Kidney epithelial cell (primary cell): ENCODE data around the gene MSLN. TPM values are rescaled to one million over a fixed set of nuclear protein-coding genes. Genes with fewer than 3 reads are reported as not detected.

ENCODE experiments used
- DNase-seq: peaks from one replicate; pipeline ENCODE4 v3.0.0-alpha.2; 2010; ENCODE audit warnings: low read depth
- H3K27me3 ChIP-seq: 2 replicates; pipeline ENCODE4 v1.6.0; 2011; ENCODE audit warnings: low read length; ENCODE audit not compliant: control insufficient read depth, insufficient read depth
- H3K36me3 ChIP-seq: 2 replicates; pipeline ENCODE4 v1.5.1; 2011; ENCODE audit warnings: low read length; ENCODE audit not compliant: control insufficient read depth, insufficient read depth
- H3K4me3 ChIP-seq: 2 replicates; pipeline ENCODE4 v1.5.1; 2011; ENCODE audit warnings: low read depth, mild to moderate bottlenecking, control low read depth, low read length
- CTCF ChIP-seq: IDR thresholded peaks from 2 replicates; pipeline ENCODE4 v1.5.1; 2011; ENCODE audit warnings: mild to moderate bottlenecking, moderate library complexity, low read length, control low read depth, inconsistent platforms; ENCODE audit not compliant: insufficient read depth, poor library complexity, severe bottlenecking
- total RNA-seq: library from RNA; depleted of rRNA; stranded (reverse); fragments of >200 nt; gene quantifications from 2 replicates; pipeline ENCODE4 v1.2.3, GENCODE V29; 2015

The MSLN gene
- total RNA-seq, 1 donor from 2014 or later = 8.6 TPM

- H3K27me3 ChIP-seq = peaks cover 33% of the 10 kb centered on the region
- no peaks in the 10 kb centered on the region for H3K36me3 ChIP-seq
- H3K4me3 ChIP-seq = no peak overlapping the region
- no peak for TF ChIP-seq CTCF
- no peak for DNase-seq
Observed at GRCh38 chr16:818132-818531, 57.6 kb downstream of the MSLN start.

Other genes starting within 250 kb of the MSLN start
- 47.1 and 54.5 TPM in 2 replicates for gene CAPN15, start 233.0 kb upstream of the MSLN start, total RNA-seq
- not detected in 2 replicates for gene PRR35, start 200.3 kb upstream of the MSLN start, total RNA-seq
- 0.46 and 2.3 TPM in 2 replicates for gene NHLRC4, start 193.7 kb upstream of the MSLN start, total RNA-seq
- 54.9 and 63.1 TPM in 2 replicates for gene PIGQ, start 190.8 kb upstream of the MSLN start, total RNA-seq
- 16.5 and 26.9 TPM in 2 replicates for gene RAB40C, start 170.7 kb upstream of the MSLN start, total RNA-seq
- 0.08 TPM in 1 of 2 replicates, not detected in the other for gene WFIKKN1, start 129.7 kb upstream of the MSLN start, total RNA-seq
- gene METTL26, start 124.4 kb upstream of the MSLN start, total RNA-seq = 170 and 203 TPM in 2 replicates
- gene MCRIP2, start 118.9 kb upstream of the MSLN start, total RNA-seq = 41.7 and 59.8 TPM in 2 replicates
- 17.0 and 21.0 TPM in 2 replicates for gene WDR90, start 111.4 kb upstream of the MSLN start, total RNA-seq
- gene RHOT2, start 92.6 kb upstream of the MSLN start, total RNA-seq = 68.0 and 76.8 TPM in 2 replicates
- gene RHBDL1, start 85.1 kb upstream of the MSLN start, total RNA-seq = 0.88 and 0.96 TPM in 2 replicates
- gene STUB1, start 80.3 kb upstream of the MSLN start, total RNA-seq = 133 and 179 TPM in 2 replicates
- gene JMJD8, start 76.4 kb upstream of the MSLN start, total RNA-seq = 59.4 and 72.8 TPM in 2 replicates
- 22.0 and 23.9 TPM in 2 replicates for gene WDR24, start 70.3 kb upstream of the MSLN start, total RNA-seq
- gene FBXL16, start 54.9 kb upstream of the MSLN start, total RNA-seq = 0.17 and 0.82 TPM in 2 replicates
- 116 and 161 TPM in 2 replicates for gene METRN, start 45.6 kb upstream of the MSLN start, total RNA-seq
- 42.4 and 61.9 TPM in 2 replicates for gene ANTKMT, start 39.6 kb upstream of the MSLN start, total RNA-seq
- 2.5 and 6.1 TPM in 2 replicates for gene CCDC78, start 34.3 kb upstream of the MSLN start, total RNA-seq
- gene HAGHL, start 33.6 kb upstream of the MSLN start, total RNA-seq = 17.7 and 18.8 TPM in 2 replicates
- gene CIAO3, start 19.7 kb upstream of the MSLN start, total RNA-seq = 34.5 and 40.3 TPM in 2 replicates
- gene RPUSD1, start 27.6 kb downstream of the MSLN start, total RNA-seq = 42.0 and 51.7 TPM in 2 replicates
- gene CHTF18, start 27.9 kb downstream of the MSLN start, total RNA-seq = 20.8 and 23.9 TPM in 2 replicates
- gene GNG13, start 40.0 kb downstream of the MSLN start, total RNA-seq = not detected in 2 replicates
- gene LMF1, start 210.2 kb downstream of the MSLN start, total RNA-seq = 19.8 and 26.3 TPM in 2 replicates
- gene SOX8, start 221.0 kb downstream of the MSLN start, total RNA-seq = 0.71 and 1.3 TPM in 2 replicates